Measurements from ENCODE around the gene ZNF672.

ZNF672 gene

DNA sequence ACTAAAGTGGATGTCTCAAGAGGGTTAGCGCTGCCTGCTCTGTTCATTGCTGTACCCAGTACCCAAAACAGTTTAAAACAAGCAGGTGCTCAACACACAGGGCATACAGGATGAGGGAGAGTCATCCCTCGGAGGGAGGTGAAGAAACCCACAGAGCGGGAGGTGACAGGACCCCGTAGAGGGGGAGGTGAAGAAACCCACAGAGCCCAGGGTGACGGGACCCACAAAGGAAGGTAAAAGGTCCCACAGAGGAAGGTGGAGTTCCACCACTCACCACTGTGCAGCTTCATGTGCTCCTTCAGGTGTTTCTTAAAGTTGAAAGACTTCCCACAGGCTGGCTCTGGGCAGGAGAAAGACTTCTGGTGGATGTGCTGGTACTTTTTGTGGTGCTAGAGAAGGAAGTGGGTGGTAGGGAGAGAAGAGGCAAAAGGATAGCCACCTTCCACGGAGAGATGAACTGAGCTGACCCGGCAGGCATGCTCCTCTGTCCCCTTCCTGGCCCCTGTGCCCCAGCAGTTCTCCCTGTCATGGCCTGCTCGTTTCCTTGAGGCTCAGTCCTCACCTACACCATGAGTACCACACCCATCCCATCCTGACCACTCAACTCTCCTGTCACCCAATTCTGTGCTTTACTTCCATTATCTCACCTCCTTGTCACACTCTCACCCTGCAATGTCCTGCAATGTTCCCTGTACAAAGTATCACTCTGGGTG lies 15.8 kb downstream of the ZNF672 start:
- H3K4me3 ChIP-seq (ENCODE audit: low read depth, low read length), result no peak overlapping the region
- TF ChIP-seq, protein P1, sequence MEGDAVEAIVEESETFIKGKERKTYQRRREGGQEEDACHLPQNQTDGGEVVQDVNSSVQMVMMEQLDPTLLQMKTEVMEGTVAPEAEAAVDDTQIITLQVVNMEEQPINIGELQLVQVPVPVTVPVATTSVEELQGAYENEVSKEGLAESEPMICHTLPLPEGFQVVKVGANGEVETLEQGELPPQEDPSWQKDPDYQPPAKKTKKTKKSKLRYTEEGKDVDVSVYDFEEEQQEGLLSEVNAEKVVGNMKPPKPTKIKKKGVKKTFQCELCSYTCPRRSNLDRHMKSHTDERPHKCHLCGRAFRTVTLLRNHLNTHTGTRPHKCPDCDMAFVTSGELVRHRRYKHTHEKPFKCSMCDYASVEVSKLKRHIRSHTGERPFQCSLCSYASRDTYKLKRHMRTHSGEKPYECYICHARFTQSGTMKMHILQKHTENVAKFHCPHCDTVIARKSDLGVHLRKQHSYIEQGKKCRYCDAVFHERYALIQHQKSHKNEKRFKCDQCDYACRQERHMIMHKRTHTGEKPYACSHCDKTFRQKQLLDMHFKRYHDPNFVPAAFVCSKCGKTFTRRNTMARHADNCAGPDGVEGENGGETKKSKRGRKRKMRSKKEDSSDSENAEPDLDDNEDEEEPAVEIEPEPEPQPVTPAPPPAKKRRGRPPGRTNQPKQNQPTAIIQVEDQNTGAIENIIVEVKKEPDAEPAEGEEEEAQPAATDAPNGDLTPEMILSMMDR (IDR thresholded peaks at IDR 0.05; ENCODE audit: low read depth, low read length), result no peak
- no peak for TF ChIP-seq MYC (IDR thresholded peaks at IDR 0.05; ENCODE audit: low read depth, low read length)
- TF ChIP-seq, protein P2, sequence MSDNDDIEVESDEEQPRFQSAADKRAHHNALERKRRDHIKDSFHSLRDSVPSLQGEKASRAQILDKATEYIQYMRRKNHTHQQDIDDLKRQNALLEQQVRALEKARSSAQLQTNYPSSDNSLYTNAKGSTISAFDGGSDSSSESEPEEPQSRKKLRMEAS (IDR thresholded peaks at IDR 0.05; ENCODE audit: low read depth, low read length), result no peak
- TF ChIP-seq POLR2A (IDR thresholded peaks at IDR 0.05; ENCODE audit: extremely low read depth, insufficient read length), result no peak
- DNase-seq (ENCODE audit: low read depth), result no peak

DNA sequence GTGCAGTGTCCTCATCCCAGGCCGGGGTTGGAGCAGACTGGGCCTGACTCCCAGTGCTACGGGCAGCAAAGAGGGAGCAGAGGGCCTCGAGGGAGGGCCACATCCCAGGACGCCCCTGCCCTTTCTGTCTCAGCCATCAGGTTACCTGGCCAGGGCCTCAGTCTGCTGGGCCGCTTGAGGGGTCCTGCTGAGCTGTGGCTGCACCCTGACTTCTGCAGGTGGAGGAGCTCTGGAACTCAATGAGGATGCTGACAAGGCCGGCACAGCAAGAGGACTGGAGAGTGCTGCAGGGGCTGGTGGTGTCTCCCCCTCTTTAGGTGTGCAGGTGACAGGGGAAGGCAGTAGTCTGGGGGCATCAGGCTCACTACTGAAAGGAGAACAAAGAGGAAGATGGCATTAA lies 17.6 kb downstream of the ZNF672 start:
- H3K4me3 ChIP-seq (ENCODE audit: low read depth, low read length), result no peak overlapping the region

DNA sequence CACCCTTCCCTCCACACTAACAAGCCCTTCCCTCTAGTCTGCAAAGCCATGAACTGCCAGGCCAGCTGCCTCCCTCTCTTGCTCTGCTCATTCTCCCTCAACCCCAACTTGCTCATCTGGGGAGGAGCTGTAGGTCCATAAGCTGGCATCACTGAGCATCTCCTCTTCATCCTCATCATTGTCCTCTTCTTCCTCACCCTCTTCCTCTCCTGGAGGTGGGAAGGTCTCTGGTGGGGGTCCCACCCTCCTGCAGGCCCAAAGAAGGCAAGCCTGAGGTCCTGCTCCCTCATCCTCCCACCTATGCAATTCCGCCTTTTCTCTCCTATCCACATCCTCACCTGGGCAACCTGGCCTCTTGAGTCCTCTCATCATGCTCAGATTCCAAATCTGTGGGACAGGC lies 18.2 kb downstream of the ZNF672 start:
- H3K4me3 ChIP-seq (ENCODE audit: low read depth, low read length), result no peak overlapping the region
- DNase-seq (ENCODE audit: low read depth), result no peak
- TF ChIP-seq, protein P1 (IDR thresholded peaks at IDR 0.05; ENCODE audit: low read depth, low read length), result no peak
- TF ChIP-seq POLR2A (IDR thresholded peaks at IDR 0.05; ENCODE audit: extremely low read depth, insufficient read length) (no peak), MYC (IDR thresholded peaks at IDR 0.05; ENCODE audit: low read depth, low read length) (no peak)
- TF ChIP-seq, protein P2 (IDR thresholded peaks at IDR 0.05; ENCODE audit: low read depth, low read length), result no peak

More for the DNA sequence above, 17.6 kb downstream of the ZNF672 start:
- TF ChIP-seq POLR2A (IDR thresholded peaks at IDR 0.05; ENCODE audit: extremely low read depth, insufficient read length), result no peak
- TF ChIP-seq, protein P2 (IDR thresholded peaks at IDR 0.05; ENCODE audit: low read depth, low read length), result no peak
- TF ChIP-seq MYC (IDR thresholded peaks at IDR 0.05; ENCODE audit: low read depth, low read length), result no peak
- TF ChIP-seq, protein P1 (IDR thresholded peaks at IDR 0.05; ENCODE audit: low read depth, low read length), result no peak
- DNase-seq (ENCODE audit: low read depth), result no peak

DNA sequence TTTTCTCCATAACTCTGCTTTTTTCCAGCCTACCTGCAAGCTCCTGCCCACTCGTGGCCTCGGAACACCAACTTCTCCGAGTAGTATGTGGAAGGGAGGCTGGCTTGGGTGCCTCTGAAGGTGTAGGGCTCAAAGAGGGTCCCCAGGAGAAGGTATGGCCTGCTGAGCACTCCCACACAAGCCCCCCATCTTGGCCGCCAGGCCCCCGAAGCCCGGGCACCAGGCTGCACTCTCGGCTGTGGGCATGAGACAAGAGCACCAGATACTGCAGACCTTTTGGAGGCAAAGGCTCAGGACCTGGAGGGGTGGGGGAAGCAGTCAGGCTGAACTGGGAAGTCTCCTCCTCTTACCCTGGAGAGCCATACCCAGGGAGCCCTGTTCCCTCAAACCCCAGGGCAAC lies 19.2 kb downstream of the ZNF672 start:
- H3K4me3 ChIP-seq (ENCODE audit: low read depth, low read length), result peak overlapping the region; percentile 87
- DNase-seq (ENCODE audit: low read depth), result peak; percentile 53
- TF ChIP-seq, protein P2 (IDR thresholded peaks at IDR 0.05; ENCODE audit: low read depth, low read length), result no peak
- TF ChIP-seq, protein P1 (IDR thresholded peaks at IDR 0.05; ENCODE audit: low read depth, low read length), result no peak
- TF ChIP-seq POLR2A (IDR thresholded peaks at IDR 0.05; ENCODE audit: extremely low read depth, insufficient read length) (no peak), MYC (IDR thresholded peaks at IDR 0.05; ENCODE audit: low read depth, low read length) (no peak)

DNA sequence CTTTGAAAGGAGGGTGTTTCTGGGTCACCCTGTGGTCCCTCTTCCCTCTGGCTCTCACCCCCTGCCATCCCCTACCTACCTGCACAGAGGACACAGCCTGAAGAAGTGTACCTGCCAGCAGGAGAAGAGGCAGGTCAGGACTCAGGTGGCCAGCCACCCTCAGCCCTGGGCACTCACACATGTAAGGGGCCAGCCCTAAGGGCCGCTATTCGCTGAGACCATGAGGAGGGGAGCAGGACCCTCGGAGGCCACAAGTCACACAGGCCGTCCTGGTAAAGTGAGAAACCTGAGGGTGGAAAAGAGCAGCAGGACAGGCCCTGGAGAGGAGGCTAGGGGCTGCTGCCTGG lies 19.7 kb downstream of the ZNF672 start:
- peak overlapping the region; percentile 87 for H3K4me3 ChIP-seq (ENCODE audit: low read depth, low read length)
- TF ChIP-seq MYC (IDR thresholded peaks at IDR 0.05; ENCODE audit: low read depth, low read length) (no peak), POLR2A (IDR thresholded peaks at IDR 0.05; ENCODE audit: extremely low read depth, insufficient read length) (no peak)
- TF ChIP-seq, protein P2 (IDR thresholded peaks at IDR 0.05; ENCODE audit: low read depth, low read length), result no peak
- TF ChIP-seq, protein P1 (IDR thresholded peaks at IDR 0.05; ENCODE audit: low read depth, low read length), result no peak
- no peak for DNase-seq (ENCODE audit: low read depth)
